NCI-H748 (cell line): ENCODE results near the gene PDIA4.

Experiments
- DNase-seq: peaks from one replicate; lab custom pipeline; 2025; ENCODE audit not compliant: unreplicated experiment; lab: John Stamatoyannopoulos, UW

The PDIA4 gene

DNA sequence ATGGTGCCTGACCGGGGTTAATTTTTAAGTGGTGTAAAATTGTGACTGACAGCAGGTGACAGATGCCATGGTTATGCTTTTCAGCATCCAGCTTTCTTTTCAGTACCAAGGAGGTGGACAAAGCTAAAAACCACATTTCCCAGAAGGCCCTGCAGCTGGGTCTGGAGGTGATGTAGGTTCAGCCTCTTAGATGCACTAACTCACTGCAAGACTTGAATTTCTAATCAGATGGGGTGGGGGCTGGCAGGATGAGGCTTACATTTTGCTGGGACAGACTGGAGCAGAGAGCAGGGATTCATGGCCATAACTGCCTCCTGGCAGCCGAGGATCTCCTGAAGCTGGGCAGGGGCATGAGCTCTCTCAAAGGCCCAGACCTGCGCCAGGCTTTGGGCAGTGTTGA is 52.4 kb downstream of the PDIA4 start:
- no peak for DNase-seq

- DNase-seq: no peak
Measured at GRCh38 chr7:148973256-148973655, 55.0 kb downstream of the PDIA4 start.

DNA sequence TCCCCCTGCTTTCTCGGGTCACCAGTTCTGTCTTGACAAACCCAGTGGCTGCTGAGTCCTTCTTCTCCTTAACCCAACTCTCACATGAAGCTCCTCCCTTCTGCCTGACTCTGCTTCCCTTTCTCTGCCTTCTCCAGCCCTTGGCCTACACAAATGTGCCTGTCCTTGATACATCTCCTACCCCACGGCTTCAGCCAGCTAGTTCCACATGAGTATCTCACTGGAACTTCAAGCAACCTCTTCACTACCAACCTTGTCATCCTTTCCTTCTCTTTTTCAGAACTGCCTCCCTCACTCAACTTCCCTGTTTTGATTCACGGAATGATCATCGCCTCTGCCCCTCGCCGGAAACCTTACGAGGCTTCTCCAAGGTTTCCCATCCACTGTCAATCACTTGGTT is 55.9 kb downstream of the PDIA4 start:
- DNase-seq: no peak

DNA sequence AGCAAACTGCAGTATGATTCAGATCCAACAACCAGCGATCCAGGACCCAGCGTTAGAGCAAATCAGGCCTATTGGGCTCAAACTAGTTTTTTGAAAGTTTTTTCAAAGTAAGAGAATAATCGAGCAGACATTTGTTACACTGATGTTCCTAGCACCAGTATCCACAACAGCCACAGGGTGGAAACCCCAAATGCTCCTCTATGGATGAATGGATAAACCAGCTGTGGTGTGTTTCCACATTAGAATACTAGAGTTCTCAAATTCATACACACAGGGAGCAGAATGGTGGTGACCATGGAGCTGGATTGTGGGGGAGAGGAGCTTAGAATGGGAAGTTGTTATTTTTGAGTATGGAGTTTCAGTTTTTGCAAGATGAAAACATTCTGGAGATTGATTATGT is 60.7 kb downstream of the PDIA4 start:
- no peak for DNase-seq

DNA sequence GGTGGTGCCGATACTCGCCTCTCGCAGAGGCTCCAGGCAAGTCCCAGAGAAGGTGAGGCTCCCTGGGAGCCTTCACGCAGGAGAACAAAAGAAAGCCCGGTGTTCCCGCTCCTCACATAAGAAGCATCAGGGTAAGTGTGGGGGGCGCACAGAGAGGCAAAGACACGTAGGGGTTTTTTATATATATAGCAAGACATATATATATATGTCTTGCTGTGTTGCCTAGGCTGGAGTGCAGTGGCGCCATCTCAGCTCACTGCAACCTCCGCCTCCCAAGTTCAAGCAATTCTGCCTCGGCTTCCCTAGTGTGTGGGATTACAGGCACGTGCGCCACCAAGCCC is 61.3 kb downstream of the PDIA4 start:
- no peak for DNase-seq

DNA sequence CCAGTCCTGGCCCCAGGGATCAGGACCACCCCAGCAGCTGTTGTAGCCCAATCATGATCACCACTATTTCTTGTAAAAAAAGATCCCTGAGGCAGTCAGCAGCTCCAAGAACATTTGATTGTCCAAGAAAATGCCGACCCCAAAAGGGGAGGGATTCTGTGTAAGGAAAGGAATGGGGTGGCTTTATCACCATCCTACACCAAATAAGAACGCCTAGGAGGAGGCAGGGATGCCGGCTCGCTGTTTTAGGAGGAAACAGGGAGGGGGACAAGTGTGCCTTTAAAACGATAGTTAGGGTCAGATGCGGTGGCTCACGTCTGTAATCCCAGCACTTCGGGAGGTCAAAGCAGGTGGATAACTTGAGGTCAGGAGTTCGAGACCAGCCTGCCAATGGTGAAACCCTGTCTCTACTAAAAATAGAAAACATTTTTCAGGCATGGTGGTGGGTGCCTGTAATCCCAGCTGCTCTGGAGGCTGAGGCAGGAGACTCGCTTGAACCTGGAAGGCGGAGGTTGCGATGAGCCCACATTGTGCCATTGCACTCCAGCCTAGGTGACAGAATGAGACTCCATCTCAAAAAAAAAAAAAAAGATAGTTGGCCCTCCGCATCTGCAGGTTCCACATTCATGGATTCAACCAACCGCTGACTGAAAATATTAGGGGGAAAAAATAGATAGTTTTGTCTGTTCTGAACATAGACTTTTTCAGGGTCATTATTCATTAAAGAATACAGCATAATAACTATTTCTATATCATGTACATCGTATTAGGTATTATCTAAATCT is 63.6 kb downstream of the PDIA4 start:
- peak; percentile 45 for DNase-seq

DNA sequence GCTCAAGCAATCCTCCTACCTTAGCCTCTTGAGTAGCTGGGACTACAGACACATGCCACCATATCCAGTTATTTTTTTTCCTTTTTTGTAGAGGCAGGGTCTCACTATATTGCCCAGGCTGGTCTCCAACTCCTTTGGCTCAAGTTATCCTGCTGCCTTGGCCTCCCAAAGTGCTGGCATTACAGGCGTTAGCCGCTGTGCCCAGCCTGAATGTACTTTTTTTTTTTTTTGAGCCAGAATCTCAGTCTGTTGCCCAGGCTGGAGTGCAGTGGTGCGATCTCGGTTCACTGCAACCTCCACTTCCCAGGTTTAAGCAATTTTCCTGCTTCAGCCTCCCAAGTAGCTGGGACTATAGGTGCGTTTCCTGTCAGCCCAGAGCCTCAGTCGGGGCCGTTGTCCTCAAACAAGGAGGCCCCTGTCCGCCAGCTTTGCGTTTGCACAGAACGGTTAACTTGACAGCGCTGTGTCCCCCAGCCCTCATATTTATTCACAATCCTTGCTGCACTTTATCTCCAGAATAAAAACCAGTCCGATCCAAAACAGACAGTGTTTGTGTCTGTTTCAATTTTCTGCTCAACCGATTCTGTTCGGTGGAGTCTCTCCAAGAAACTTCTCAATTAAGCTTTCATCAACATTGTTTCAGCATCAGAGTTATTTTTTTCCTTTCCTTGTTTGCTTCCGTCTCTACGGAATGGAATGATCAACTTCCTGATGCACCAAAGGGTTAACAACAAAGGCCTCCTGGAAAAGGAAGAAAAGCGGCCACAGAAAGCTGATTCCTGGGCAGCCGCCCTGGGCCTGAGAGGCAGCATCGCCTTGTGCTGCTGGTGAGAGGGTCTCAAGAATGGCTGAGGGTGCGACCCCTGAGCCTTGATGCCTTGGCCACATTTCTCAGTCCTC is 64.5 kb downstream of the PDIA4 start:
- DNase-seq: peak; percentile 72

DNA sequence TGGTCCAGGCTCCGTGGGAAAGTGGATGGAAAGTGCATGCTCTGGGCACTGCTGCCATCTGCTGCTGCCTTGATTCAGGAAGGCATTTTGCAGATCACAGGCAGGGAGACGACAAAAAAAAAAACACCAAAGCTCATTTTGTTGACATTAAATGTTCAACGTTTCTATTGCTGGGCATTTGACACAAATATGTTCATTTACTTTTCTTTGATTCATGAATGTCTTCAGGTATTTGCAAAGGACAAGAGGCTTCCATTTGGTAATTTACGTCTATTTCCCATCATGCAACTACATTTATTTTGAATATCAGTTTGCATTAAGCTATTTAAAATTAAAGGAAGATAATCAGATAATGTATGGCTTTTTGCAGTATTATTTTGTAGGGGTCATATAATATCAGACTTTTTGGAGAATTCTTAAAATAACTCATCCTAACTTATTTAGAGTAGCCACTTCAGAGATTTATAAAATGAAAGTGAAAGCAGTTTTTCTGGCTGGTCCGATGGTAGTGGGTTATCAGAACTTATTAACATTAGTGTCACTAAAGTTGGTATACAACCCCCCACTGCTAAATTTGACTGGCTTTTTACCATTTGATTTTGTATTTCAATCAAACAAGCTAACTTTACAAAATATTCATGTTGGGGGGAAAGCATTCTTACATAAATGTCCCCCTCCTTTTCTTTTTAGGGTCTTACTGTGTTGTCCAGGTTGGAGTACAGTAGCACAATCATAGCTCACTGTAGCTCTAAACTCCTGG is 65.3 kb downstream of the PDIA4 start:
- DNase-seq: peak; percentile 77

DNA sequence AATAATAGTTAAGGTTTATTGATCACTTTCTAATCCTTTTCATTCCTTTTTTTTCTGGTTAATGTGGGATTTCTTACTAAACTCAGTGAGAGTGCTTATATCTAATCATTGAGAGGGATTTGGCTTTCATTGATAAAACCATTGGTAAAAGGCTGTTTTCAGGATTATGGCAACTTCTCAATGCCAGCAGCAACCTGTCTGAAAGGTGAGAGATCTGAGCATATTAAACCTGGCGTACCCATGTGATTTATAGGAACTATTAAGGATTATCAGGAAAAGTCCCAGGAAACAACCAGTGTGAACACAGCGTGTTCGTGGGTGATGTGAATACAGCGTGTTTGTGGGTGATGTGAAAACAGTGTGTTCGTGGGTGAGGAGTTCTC is 65.9 kb downstream of the PDIA4 start:
- no peak for DNase-seq

DNA sequence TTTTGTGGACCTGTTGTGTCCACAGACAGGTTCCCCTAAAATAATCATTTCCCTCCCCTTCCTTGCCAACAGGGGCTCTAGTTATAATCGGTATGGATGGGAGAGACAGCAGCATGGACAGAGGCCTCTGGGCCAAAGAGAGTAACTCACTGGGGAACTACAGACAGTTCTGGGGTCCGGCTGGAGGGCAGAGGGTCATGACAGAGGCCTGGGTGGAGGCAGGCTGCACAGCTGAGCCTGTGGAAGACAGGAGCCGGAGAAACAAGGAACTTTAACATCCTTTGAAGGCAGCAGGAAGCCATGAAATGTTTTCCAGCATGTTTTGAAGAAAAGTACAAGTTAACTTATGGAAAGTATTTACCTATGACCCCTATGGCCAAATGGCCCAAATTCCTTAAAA is 68.6 kb downstream of the PDIA4 start:
- DNase-seq: no peak

GRCh38 chr7:148958061-148958460 is 70.2 kb downstream of the PDIA4 start:
- no peak for DNase-seq

DNA sequence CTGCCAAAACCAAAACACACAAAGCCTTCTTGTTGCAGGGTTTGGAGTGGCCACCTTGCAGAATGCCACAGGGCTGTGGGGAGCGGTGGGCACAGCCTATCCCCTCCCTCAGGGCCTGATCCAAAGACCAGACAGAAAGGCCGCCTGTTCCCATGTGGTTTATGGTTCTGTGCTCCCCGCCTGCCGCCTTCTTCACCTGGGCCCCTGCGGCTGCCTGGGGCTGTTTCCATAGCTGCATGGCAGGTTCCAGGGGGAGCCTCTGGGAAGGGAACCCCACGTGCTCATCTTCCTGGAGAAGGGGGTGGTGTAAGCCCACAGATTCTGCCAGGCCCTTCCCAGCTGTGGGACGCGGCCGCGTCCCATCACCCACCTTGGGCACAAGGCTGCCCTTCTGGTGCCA is 73.5 kb downstream of the PDIA4 start:
- no peak for DNase-seq

DNA sequence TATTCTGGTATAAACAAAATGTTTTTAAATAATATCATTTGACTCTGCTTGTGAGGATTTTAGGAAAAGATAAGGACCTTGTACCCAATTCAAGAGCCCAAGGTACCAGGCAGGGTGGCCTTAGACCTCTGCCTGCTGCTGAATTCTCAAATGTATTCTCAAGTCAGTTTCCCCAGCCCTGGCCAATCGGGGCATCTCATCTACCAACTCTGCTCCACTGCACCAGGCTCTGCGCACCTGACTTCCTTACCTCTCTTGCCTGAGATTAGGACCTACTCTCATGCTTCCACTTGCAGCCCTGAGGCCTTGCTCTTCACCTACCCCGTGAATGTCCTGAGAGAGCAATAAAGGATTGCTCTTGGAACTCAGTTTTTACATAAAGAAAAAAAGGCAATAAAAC is 74.6 kb downstream of the PDIA4 start:
- no peak for DNase-seq
